Lower leg skin (tissue), 3 donors: Measurements from ENCODE around the gene REEP3.

ENCODE experiments used
- CTCF ChIP-seq, 3 donors: fragments of 450-650 bp; IDR thresholded peaks; one replicate each; pipeline ENCODE4 v1.5.1; 2016; ENCODE audit warnings: antibody characterized with exemption in 3 of 3, mild to moderate bottlenecking in 3 of 3, moderate library complexity in 2 of 3
- POLR2A ChIP-seq, 2 donors: fragments of 450-650 bp; IDR thresholded peaks; one replicate each; pipeline ENCODE4 v1.6.1; 2016 to 2017; ENCODE audit warnings: antibody characterized with exemption in 2 of 2, mild to moderate bottlenecking in 1 of 2, moderate library complexity in 1 of 2

DNA sequence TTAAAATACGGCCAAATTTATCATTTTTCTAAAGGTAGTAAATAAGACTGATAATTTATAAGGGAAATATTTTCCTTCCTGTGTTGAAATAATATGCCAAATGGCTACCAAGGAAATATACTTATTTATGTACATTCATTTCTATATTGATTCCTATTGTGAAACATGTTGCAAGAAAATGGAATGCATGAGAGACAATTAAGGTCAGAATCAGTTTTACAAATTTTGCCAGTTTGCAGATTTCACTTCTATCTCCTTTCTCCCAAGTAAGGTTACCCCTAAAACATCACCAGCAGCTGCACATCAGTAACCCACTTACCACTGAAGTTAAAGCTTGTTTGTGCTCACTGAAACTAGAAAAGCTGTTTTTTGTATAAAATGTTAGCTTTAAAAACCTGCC is 19.2 kb upstream of the REEP3 start:
- TF ChIP-seq CTCF (IDR thresholded peaks at IDR 0.05), result no peak
- no peak for TF ChIP-seq POLR2A (IDR thresholded peaks at IDR 0.05)
